IPS-20b (cell line): ENCODE data around the gene TRABD2B.
"Not testable (repeated sequence)": the region's sequence is repeated elsewhere in the genome, so short reads cannot be mapped to it uniquely, and the experiment has no call there.

Experiments used
- H3K27ac ChIP-seq: one replicate; pipeline ENCODE4 v1.5.1; 2013; ENCODE audit warnings: low read length
- H3K27me3 ChIP-seq: 2 replicates; pipeline ENCODE4 v1.6.1; 2013; ENCODE audit warnings: mild to moderate bottlenecking, low read length, inconsistent platforms; ENCODE audit not compliant: insufficient read depth
- H3K36me3 ChIP-seq: 2 replicates; pipeline ENCODE4 v1.6.1; 2013; ENCODE audit warnings: low read depth, mild to moderate bottlenecking, inconsistent platforms, low read length, moderate library complexity; ENCODE audit not compliant: insufficient read depth
- H3K4me1 ChIP-seq: 2 replicates; pipeline ENCODE4 v1.6.1; 2013; ENCODE audit warnings: mild to moderate bottlenecking, control low read depth, inconsistent platforms, low read length, moderate library complexity; ENCODE audit not compliant: insufficient read depth
- H3K4me3 ChIP-seq: 2 replicates; pipeline ENCODE4 v1.5.1; 2013; ENCODE audit warnings: mild to moderate bottlenecking, low read length, inconsistent platforms
- H3K9ac ChIP-seq: 2 replicates; pipeline ENCODE4 v1.6.1; 2013; ENCODE audit warnings: low read depth, mild to moderate bottlenecking, inconsistent platforms, low read length, moderate library complexity
- H3K9me3 ChIP-seq: 2 replicates; pipeline ENCODE4 v1.6.1; 2013; ENCODE audit warnings: mild to moderate bottlenecking, low read depth, low read length, inconsistent platforms; ENCODE audit not compliant: insufficient read depth

The TRABD2B gene

DNA sequence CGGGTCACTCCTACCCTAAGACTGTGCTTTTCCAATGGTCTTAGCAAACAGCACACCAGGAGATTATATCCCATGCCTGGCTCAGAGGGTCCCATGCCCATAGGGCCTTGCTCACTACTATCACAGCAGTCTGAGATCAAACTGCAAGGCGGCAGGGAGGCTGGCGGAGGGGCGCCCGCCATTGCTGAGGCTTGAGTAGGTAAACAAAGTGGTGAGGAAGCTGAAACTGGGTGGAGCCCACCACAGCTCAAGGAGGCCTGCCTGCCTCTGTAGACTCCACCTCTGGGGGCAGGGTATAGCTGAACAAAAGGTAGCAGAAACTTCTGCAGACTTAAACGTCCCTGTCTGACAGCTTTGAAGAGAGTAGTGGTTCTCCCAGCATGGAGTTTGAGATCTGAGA is 40.7 kb downstream of the TRABD2B start:
- H3K36me3 ChIP-seq, H3K4me1 ChIP-seq, H3K9ac ChIP-seq, H3K27me3 ChIP-seq, H3K4me3 ChIP-seq, H3K27ac ChIP-seq, H3K9me3 ChIP-seq: not testable (repeated sequence)

DNA sequence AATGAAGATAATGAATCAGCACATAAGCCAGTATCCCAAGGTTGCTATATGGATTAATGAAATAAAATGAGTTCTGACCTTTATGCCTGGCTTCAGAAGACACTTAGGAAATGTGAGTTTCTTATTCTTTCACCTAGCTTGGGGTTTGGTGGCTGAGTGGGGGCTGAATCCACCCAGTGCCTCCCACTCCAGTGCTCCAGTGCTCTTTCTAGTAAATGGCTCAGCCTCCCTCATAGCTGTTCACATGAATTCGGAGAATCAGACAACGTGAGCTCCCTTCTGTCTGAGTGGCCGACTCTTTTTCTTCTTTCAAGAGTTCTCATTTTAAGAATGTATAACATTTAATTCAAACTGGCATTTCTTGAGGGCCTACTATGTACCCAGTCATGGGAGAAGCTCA is 43.5 kb downstream of the TRABD2B start:
- Histone ChIP-seq H3K36me3 (no peaks in the 10 kb centered on the region), H3K27me3 (no peaks in the 10 kb centered on the region; the same call in 1 of the 2 replicates), H3K4me1 (no peaks in the 10 kb centered on the region)

DNA sequence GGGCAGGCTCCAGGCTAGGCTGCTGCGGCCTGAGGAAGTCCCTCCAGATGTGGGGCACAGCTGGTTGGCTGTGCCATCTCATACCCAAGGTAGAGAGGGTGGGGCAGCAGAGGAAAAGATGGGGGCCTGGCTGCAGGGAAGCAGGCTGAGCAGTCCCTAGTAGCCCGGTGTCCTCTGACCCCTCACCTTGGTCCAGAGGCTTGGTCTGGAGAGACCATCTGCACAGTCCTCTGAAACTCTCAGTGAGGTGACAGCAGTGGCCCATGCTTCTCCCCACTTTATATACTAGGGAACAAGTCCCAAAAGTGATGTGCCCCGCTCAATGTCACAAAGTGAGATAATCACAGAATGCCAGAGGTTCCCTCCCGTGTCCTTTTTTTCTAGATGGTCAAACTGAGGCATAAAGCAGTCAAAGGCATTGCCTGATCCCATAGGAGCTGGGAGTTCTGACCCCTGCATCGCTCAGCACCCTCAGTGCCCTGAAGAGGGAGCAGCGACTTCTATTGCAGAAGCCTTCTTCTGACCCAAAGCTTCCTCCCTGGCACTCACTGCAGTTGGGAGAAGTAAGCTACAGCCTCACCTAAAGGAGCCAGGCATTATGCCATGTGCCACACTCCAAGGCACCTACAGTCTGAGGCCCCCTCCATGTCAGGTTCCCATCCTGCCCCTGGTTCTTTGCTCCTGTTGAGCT is 45.5 kb downstream of the TRABD2B start:
- Histone ChIP-seq H3K9me3 (peaks cover 6% of the 10 kb centered on the region; the same call in 1 of the 2 replicates), H3K27ac (no peak overlapping the region)

More for the DNA sequence above, 43.5 kb downstream of the TRABD2B start:
- Histone ChIP-seq H3K9me3 (peaks cover 6% of the 10 kb centered on the region; the same call in 1 of the 2 replicates), H3K27ac (no peak overlapping the region), H3K4me3 (no peak overlapping the region), H3K9ac (no peak overlapping the region)

DNA sequence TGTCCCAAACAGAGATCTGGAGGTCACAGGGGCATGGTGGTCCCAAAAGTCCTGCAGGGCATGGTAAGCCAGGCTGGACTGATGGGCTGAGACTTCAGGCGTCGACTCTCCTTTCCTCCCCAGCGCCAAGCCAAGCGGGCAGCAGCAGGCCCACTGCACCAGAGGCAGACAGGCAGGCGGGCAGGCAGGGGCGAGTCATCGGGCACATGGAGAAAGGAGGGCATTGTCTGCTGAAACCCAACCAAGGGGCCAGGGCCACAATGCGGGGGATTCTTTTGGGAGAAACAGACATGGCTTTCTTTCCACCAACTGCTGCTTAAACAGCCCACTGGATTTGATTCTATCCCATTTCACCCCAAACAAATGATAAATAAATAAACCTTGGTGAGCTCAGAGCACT is 46.2 kb downstream of the TRABD2B start:
- Histone ChIP-seq H3K27ac (no peak overlapping the region), H3K27me3 (no peaks in the 10 kb centered on the region; the same call in 1 of the 2 replicates), H3K9ac (no peak overlapping the region), H3K9me3 (peaks cover 3% of the 10 kb centered on the region; the same call in 1 of the 2 replicates), H3K4me3 (no peak overlapping the region), H3K36me3 (no peaks in the 10 kb centered on the region), H3K4me1 (no peaks in the 10 kb centered on the region)

More for the DNA sequence above, 45.5 kb downstream of the TRABD2B start:
- Histone ChIP-seq H3K36me3 (no peaks in the 10 kb centered on the region), H3K9ac (no peak overlapping the region), H3K27me3 (no peaks in the 10 kb centered on the region; the same call in 1 of the 2 replicates), H3K4me1 (no peaks in the 10 kb centered on the region), H3K4me3 (no peak overlapping the region)

DNA sequence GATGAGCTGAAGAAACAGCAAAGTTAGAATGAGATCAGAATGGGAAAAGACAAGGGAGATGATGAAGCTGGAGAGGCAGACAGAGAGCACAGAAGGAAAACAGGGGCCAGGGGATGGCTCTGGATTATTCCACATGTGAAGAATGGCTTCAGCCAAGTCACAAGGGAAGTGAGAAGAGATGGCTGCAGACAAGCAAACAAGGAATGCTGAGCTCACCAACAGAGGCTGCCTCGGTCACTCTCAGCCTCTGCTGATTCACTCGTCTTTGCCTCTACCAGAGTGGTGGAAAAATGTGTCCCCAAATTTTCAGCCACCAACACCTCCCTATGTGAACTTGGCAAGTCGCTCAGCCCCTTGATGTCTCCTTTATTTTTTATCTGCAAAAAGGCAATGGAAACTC is 46.7 kb downstream of the TRABD2B start:
- Histone ChIP-seq H3K27me3 (no peaks in the 10 kb centered on the region; the same call in 1 of the 2 replicates), H3K27ac (no peak overlapping the region), H3K4me1 (no peaks in the 10 kb centered on the region), H3K36me3 (no peaks in the 10 kb centered on the region), H3K4me3 (no peak overlapping the region), H3K9me3 (no peaks in the 10 kb centered on the region), H3K9ac (no peak overlapping the region)

DNA sequence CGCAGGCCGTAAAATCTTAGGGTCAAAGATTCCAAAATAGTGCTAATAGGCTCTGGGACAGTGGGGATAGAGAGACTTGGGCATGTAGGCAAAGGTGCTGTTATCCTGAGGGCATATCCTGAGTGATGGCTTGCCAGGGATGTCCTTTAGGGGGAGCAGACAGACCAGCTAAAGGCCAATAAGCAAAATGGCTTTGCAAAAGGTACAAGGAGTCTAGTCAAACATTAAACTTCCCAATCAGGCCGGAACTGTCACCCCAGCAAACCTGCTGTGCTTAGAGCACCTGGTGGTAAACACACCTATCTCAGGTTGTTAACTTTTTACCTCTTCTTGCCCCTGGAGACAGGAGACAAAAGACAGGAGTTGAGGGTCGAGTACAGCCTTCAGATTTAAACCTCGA is 49.1 kb downstream of the TRABD2B start:
- Histone ChIP-seq H3K9me3 (no peaks in the 10 kb centered on the region), H3K27me3 (no peaks in the 10 kb centered on the region; the same call in 1 of the 2 replicates), H3K27ac (no peak overlapping the region), H3K4me1 (no peaks in the 10 kb centered on the region), H3K36me3 (no peaks in the 10 kb centered on the region), H3K9ac (no peak overlapping the region), H3K4me3 (no peak overlapping the region)

DNA sequence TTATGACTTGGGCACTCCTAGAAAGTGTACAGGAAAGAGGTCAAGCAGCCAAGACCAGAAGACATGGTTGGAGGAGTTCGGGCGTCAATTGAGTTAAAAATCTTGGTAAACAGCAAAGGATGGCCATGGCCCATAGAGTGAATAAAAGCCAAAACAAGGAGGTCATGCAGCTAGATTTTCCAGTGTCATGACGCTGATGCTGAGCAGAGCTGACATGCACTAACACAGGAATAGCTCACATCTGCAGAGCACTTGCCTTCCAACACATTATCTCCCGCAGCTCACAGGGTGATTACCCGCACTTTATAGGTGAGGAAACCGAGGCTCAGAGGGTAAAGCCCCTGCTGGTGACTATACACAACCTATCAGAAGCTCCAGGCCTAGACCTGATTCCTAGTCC is 49.7 kb downstream of the TRABD2B start:
- Histone ChIP-seq H3K27me3 (no peaks in the 10 kb centered on the region; the same call in 1 of the 2 replicates), H3K4me1 (no peaks in the 10 kb centered on the region), H3K4me3 (no peak overlapping the region), H3K9me3 (no peaks in the 10 kb centered on the region), H3K27ac (no peak overlapping the region), H3K36me3 (no peaks in the 10 kb centered on the region), H3K9ac (no peak overlapping the region)

DNA sequence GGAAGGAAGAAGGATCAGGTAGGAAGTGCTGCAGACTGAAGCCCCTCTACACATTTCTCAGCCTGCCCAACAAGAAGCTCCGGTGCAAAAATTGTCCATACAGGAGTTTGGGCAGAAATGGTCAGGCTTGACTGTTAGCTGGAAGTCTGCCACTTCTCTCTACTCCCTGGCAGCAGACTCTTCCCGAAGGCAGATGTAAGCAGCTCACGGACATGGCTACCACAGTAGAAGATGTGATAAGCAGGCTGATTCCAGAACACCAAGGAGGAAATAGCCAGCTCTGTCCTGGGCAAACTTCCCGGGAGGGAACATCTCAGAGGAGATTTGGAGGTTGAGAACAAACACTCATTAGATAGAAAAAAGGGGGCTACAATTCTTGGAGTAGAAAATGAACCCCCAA is 52.6 kb downstream of the TRABD2B start:
- H3K36me3 ChIP-seq: no peaks in the 10 kb centered on the region
- no peaks in the 10 kb centered on the region for H3K4me1 ChIP-seq
- no peaks in the 10 kb centered on the region for H3K9me3 ChIP-seq
- no peak overlapping the region for H3K27ac ChIP-seq
- no peak overlapping the region for H3K9ac ChIP-seq
- no peak overlapping the region for H3K4me3 ChIP-seq
- no peaks in the 10 kb centered on the region for H3K27me3 ChIP-seq

DNA sequence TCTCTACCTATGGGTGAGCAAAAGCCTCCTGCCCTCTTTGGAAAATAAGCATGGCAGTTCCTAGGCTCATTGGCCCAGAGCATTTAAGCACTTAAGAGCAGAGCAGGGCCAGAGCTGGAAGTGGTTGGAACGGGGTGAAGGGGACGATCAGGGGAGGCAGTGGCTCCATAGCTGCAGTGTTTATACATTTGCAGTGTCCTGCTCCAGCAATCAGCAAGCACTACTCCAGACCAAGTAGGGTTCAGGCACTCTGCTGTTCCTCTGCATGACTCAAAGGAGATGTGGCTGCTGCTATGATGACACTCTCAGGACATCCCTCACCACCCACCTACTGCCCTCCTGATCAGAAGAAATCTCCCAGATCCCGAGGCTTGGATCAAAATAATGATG is 55.0 kb downstream of the TRABD2B start:
- H3K9me3 ChIP-seq: no peaks in the 10 kb centered on the region
- no peaks in the 10 kb centered on the region for H3K36me3 ChIP-seq
- H3K27me3 ChIP-seq: no peaks in the 10 kb centered on the region
- H3K27ac ChIP-seq: no peak overlapping the region
- no peak overlapping the region for H3K4me3 ChIP-seq
- no peaks in the 10 kb centered on the region for H3K4me1 ChIP-seq
- no peak overlapping the region for H3K9ac ChIP-seq

DNA sequence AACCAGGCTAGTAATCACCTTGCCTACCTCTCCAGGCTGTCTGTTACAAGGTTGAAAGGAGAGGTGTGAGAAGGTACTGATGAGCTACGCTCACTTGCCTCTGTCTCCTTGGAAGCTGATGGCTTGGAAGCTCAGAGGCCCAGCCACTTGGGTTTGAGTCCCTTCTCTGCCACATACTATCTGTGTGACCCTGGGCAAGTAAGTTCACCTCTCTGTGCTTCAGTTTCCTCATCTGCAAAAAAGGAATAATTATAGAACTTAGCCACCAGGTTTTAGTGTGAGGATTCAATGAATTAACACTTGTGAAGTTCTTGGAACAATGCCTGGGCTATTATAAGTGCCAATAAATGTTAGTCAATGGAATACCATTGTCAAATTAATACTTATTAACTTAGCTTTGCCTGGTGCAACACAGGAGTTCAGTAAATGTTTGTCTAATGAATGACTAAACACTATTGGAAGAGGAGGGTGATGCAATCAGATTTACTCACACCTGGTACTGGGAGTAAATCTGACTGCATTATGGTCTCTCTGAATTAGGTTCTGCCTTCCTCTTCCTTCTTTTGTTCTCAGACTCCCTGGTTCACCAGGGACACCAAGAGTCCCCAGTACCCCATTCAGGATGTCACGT is 55.5 kb downstream of the TRABD2B start:
- Histone ChIP-seq H3K27ac (no peak overlapping the region), H3K36me3 (no peaks in the 10 kb centered on the region), H3K4me1 (no peaks in the 10 kb centered on the region), H3K9me3 (no peaks in the 10 kb centered on the region), H3K27me3 (no peaks in the 10 kb centered on the region), H3K4me3 (no peak overlapping the region), H3K9ac (no peak overlapping the region)

DNA sequence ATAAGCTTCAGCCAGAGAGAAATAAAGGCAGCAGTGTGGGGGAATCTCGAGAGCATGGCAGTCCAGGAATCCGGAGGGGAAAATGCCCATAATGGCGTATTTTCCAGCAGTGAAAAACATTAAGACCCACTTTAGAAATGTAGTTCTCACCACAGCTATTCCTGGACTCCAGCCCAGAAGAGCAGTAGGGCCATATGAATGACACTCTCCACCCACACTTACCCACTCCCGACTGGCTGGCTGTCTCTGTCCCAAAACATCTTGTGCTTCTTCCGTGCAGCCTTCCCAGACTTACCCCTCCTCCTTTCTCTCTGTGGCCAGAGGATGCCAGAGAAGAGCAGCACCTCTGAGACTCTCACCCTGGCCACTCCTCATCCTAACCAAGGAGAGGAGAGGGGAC is 56.4 kb downstream of the TRABD2B start:
- Histone ChIP-seq H3K9me3 (no peaks in the 10 kb centered on the region), H3K4me3 (no peak overlapping the region)

DNA sequence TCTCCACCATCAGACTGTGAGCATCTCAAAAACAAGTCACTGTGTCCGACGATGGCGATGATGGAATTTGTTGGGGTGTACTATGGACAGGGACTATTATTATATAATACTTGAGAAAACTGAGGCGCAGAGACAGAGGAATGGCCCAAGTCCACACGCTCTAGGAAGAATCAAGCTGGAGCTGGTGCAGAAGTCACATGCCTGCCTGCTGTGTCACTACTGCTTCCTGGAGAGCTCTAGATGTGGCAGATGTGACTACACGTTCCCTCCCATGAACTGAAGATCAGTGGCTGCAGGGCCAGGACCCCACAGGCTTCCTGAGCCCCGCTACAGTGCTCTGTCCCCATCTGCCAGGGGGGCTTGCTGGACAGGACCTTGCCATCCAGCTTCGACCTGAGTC is 56.9 kb downstream of the TRABD2B start:
- Histone ChIP-seq H3K9me3 (no peaks in the 10 kb centered on the region), H3K27me3 (no peaks in the 10 kb centered on the region), H3K4me3 (no peak overlapping the region), H3K4me1 (no peaks in the 10 kb centered on the region), H3K9ac (no peak overlapping the region), H3K36me3 (no peaks in the 10 kb centered on the region), H3K27ac (no peak overlapping the region)

More for the DNA sequence above, 56.4 kb downstream of the TRABD2B start:
- no peak overlapping the region for H3K9ac ChIP-seq
- no peak overlapping the region for H3K27ac ChIP-seq
- H3K36me3 ChIP-seq: no peaks in the 10 kb centered on the region
- H3K4me1 ChIP-seq: no peaks in the 10 kb centered on the region
- H3K27me3 ChIP-seq: no peaks in the 10 kb centered on the region
